DOHH2 (cell line): ENCODE results near the gene CEP57L1.
"Not testable (repeated sequence)": the region's sequence is repeated elsewhere in the genome, so short reads cannot be mapped to it uniquely, and the experiment has no call there.

ENCODE experiments used
- H3F3A ChIP-seq: fragments of 200-600 bp; sonication (generic), shearing (Covaris generic); 2 replicates; pipeline ENCODE4 v1.6.0; 2016; ENCODE audit warnings: antibody characterized with exemption, mild to moderate bottlenecking; ENCODE audit not compliant: control insufficient read depth, insufficient read depth
- H3K27ac ChIP-seq: fragments of 200-600 bp; sonication (generic); 2 replicates; pipeline ENCODE4 v1.5.1; 2014; ENCODE audit warnings: low read depth, mild to moderate bottlenecking, low read length, moderate library complexity
- H3K27me3 ChIP-seq: fragments of 200-600 bp; sonication (generic); 2 replicates; pipeline ENCODE4 v1.6.1; 2014; ENCODE audit warnings: mild to moderate bottlenecking, low read length, mixed read lengths; ENCODE audit not compliant: control insufficient read depth
- H3K36me3 ChIP-seq: fragments of 200-600 bp; sonication (generic); 2 replicates; pipeline ENCODE4 v1.6.1; 2014; ENCODE audit warnings: mild to moderate bottlenecking, low read length, moderate library complexity, mixed read lengths; ENCODE audit not compliant: control insufficient read depth
- H3K4me1 ChIP-seq: fragments of 200-600 bp; sonication (generic); 2 replicates; pipeline ENCODE4 v1.6.1; 2014; ENCODE audit warnings: mild to moderate bottlenecking, low read length, mixed read lengths; ENCODE audit not compliant: control insufficient read depth
- H3K4me2 ChIP-seq: fragments of 200-600 bp; sonication (generic); 2 replicates; pipeline ENCODE4 v1.6.0; 2014; ENCODE audit warnings: mild to moderate bottlenecking, low read length, moderate library complexity
- H3K4me3 ChIP-seq: fragments of 200-600 bp; sonication (generic); 2 replicates; pipeline ENCODE4 v1.5.1; 2014; ENCODE audit warnings: mild to moderate bottlenecking, low read length, mixed read lengths
- H3K79me2 ChIP-seq: fragments of 200-600 bp; sonication (generic); 2 replicates; pipeline ENCODE4 v1.6.1; 2014; ENCODE audit warnings: mild to moderate bottlenecking, low read length, mixed read lengths; ENCODE audit not compliant: control insufficient read depth
- H3K9me2 ChIP-seq: fragments of 200-600 bp; sonication (generic); replicated peaks from 2 replicates; pipeline ENCODE4 v1.6.1; 2014; ENCODE audit warnings: mild to moderate bottlenecking, low read length, mixed read lengths; ENCODE audit not compliant: control insufficient read depth
- H3K9me3 ChIP-seq: fragments of 200-600 bp; sonication (generic); 2 replicates; pipeline ENCODE4 v1.6.1; 2014; ENCODE audit warnings: antibody characterized with exemption, low read length, mixed read lengths; ENCODE audit not compliant: control insufficient read depth, insufficient read depth
- H4K20me1 ChIP-seq: fragments of 200-600 bp; sonication (generic); 2 replicates; pipeline ENCODE4 v1.6.0; 2014; ENCODE audit warnings: low read depth, mild to moderate bottlenecking, antibody characterized with exemption, low read length, moderate library complexity; ENCODE audit not compliant: control insufficient read depth, insufficient read depth
- EZH2phosphoT487 ChIP-seq: fragments of 200-600 bp; sonication (generic); IDR thresholded peaks from 2 replicates; pipeline ENCODE4 v1.6.1; 2017; ENCODE audit warnings: borderline replicate concordance, mild to moderate bottlenecking, antibody characterized with exemption, low read length, moderate library complexity, mixed read lengths
- TF ChIP-seq, protein P1 (sequence below): fragments of 200-600 bp; sonication (generic); IDR thresholded peaks from one replicate; pipeline ENCODE4 v1.5.1; 2014; ENCODE audit warnings: antibody characterized with exemption, mild to moderate bottlenecking, low read depth, low read length; ENCODE audit not compliant: poor library complexity, severe bottlenecking

Gene CEP57L1

DNA sequence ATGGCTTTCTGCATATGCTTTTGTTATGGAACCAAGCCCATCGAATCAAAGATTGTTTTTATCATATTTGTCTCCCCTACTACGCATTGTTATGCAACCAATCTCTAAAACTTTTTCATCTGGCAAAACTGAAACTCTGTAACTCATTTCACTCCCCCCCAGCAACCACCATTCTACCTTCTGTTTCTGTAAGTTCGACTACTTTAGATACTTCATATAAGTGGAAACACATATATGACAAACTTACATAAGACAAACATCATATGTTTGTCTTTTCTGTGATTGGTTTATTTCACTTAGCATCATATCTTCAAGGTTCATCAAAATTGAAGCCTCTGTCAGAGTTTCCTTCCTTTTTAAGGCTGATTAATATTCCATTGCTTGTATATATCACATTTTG lies 34.8 kb downstream of the CEP57L1 start:
- Histone ChIP-seq H3K4me3 (no peak overlapping the region), H3K4me1 (no peaks in the 10 kb centered on the region), H3K79me2 (no peaks in the 10 kb centered on the region), H4K20me1 (no peaks in the 10 kb centered on the region), H3K9me3 (no peaks in the 10 kb centered on the region), H3K36me3 (no peaks in the 10 kb centered on the region; the same call in 1 of the 2 replicates), H3K27ac (no peak overlapping the region), H3K9me2 (no peaks in the 10 kb centered on the region), H3K4me2 (no peak overlapping the region), H3K27me3 (no peaks in the 10 kb centered on the region), H3F3A (no peaks in the 10 kb centered on the region)
- no peak for TF ChIP-seq EZH2phosphoT487
- TF ChIP-seq, protein P1, sequence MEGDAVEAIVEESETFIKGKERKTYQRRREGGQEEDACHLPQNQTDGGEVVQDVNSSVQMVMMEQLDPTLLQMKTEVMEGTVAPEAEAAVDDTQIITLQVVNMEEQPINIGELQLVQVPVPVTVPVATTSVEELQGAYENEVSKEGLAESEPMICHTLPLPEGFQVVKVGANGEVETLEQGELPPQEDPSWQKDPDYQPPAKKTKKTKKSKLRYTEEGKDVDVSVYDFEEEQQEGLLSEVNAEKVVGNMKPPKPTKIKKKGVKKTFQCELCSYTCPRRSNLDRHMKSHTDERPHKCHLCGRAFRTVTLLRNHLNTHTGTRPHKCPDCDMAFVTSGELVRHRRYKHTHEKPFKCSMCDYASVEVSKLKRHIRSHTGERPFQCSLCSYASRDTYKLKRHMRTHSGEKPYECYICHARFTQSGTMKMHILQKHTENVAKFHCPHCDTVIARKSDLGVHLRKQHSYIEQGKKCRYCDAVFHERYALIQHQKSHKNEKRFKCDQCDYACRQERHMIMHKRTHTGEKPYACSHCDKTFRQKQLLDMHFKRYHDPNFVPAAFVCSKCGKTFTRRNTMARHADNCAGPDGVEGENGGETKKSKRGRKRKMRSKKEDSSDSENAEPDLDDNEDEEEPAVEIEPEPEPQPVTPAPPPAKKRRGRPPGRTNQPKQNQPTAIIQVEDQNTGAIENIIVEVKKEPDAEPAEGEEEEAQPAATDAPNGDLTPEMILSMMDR = no peak

DNA sequence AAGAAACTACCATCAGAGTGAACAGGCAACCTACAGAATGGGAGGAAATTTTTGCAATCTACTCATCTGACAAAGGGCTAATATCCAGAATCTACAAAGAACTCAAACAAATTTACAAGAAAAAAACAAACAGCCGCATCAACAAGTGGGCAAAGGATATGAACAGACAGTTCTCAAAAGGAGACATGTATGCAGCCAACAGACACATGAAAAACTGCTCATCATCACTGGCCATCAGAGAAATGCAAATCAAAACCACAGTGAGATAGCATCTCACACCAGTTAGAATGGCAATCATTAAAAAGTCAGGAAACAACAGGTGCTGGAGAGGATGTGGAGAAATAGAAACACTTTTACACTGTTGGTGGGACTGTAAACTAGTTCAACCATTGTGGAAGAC lies 40.3 kb downstream of the CEP57L1 start:
- H3K4me2 ChIP-seq = not testable (repeated sequence)

DNA sequence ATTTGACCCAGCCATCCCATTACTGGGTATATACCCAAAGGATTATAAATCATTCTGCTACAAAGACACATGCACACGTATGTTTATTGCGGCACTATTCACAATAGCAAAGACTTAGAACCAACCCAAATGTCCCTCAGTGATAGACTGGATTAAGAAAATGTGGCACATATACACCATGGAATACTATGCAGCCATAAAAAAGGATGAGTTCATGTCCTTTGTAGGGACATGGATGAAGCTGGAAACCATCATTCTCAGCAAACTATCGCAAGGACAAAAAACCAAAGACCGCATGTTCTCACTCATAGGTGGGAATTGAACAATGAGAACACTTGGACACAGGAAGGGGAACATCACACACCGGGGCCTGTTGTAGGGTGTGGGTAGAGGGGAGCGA lies 40.7 kb downstream of the CEP57L1 start:
- H3K27me3 ChIP-seq, H3K79me2 ChIP-seq, H3K4me1 ChIP-seq, H3K4me3 ChIP-seq, H3K4me2 ChIP-seq, H4K20me1 ChIP-seq, H3F3A ChIP-seq, H3K36me3 ChIP-seq, H3K9me3 ChIP-seq, H3K27ac ChIP-seq, H3K9me2 ChIP-seq: not testable (repeated sequence)

More for the DNA sequence above, 40.3 kb downstream of the CEP57L1 start:
- H3K27me3 ChIP-seq, H3K4me1 ChIP-seq, H3K4me3 ChIP-seq, H3K9me3 ChIP-seq, H3K36me3 ChIP-seq, H3K27ac ChIP-seq, H3K9me2 ChIP-seq, H3K79me2 ChIP-seq, H3F3A ChIP-seq, H4K20me1 ChIP-seq: not testable (repeated sequence)

DNA sequence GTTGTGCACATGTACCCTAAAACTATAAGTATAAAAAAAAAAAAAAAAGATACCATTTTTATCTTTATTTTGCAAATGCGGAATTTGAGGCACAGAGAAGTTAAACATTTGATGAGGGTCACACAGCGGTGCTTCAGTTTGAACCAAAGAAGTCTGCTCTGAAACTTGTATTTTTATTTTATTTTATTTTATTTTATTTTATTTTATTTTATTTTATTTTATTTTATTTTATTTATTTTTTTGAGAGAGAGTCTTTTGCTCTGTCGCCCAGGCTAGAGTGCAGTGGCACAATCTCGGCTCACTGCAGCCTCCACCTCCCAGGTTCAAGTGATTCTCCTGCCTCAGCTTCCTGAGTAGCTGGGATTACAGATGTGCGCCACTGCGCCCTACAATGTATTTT lies 41.2 kb downstream of the CEP57L1 start:
- not testable (repeated sequence) for H4K20me1 ChIP-seq, H3K4me2 ChIP-seq, H3F3A ChIP-seq, H3K79me2 ChIP-seq, H3K4me1 ChIP-seq, H3K4me3 ChIP-seq, H3K9me3 ChIP-seq, H3K9me2 ChIP-seq, H3K27me3 ChIP-seq, H3K27ac ChIP-seq, H3K36me3 ChIP-seq

DNA sequence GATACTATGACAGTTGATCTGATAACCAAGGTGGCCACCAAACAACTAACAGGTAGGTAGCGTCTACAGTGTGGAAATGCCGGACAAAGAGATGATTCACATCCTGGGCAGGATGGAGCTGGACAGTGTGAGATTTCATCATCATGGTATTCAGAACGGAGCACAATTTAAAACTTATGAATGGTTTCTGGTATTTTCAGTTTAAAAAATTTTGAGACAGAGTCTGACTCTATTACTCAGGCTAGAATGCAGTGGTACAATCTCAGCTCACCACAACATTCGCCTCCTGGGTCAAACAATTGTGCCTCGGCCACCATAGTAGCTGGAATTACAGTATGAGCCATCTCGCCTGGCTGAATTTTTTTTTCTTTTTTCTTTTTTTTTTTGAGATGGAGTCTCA lies 43.8 kb downstream of the CEP57L1 start:
- Histone ChIP-seq H3K27ac (no peak overlapping the region), H3F3A (no peaks in the 10 kb centered on the region), H3K9me2 (no peaks in the 10 kb centered on the region), H3K9me3 (no peaks in the 10 kb centered on the region), H3K4me3 (no peak overlapping the region), H4K20me1 (no peaks in the 10 kb centered on the region), H3K4me1 (no peaks in the 10 kb centered on the region), H3K27me3 (no peaks in the 10 kb centered on the region), H3K36me3 (no peaks in the 10 kb centered on the region), H3K4me2 (no peak overlapping the region), H3K79me2 (no peaks in the 10 kb centered on the region)
- no peak for TF ChIP-seq EZH2phosphoT487
- TF ChIP-seq, protein P1 = no peak

DNA sequence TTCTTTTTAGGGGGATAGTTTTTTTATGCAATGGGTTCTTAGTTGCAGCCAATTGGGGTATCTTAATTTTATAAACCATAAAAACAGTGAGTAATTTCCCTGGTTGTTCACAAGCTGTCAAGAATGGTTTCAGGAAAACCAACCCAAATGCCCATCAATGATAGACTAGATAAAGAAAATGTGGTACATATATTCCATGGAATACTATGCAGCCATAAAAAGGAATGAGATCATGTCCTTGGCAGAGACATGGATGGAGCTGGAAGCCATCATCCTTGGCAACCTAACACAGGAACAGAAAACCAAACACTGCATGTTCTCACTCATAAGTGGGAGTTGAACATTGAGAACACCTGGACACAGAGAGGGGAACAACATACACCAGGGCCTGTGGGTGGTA lies 46.8 kb downstream of the CEP57L1 start:
- not testable (repeated sequence) for H3K4me1 ChIP-seq, H3K27ac ChIP-seq, H3K9me3 ChIP-seq, H3K9me2 ChIP-seq, H3K4me2 ChIP-seq, H3K27me3 ChIP-seq, H3K79me2 ChIP-seq, H3K4me3 ChIP-seq, H3F3A ChIP-seq, H4K20me1 ChIP-seq, H3K36me3 ChIP-seq
